Muscle layer of colon (tissue), 2 donors: ENCODE measurements around the gene AFAP1L2.
"Not testable (repeated sequence)": the region's sequence is repeated elsewhere in the genome, so short reads cannot be mapped to it uniquely, and the experiment has no call there.

Experiments
- H3K27ac ChIP-seq: one replicate; pipeline ENCODE4 v1.7.0; 2013; ENCODE audit warnings: low read depth, mild to moderate bottlenecking, low read length, moderate library complexity
- H3K27me3 ChIP-seq, 2 donors: one replicate each; pipeline ENCODE4 v1.7.0; 2013; ENCODE audit warnings: low read length in 2 of 2, mild to moderate bottlenecking in 2 of 2; ENCODE audit not compliant: insufficient read depth in 2 of 2, control insufficient read depth in 1 of 2
- H3K36me3 ChIP-seq: one replicate; pipeline ENCODE4 v1.7.0; 2013; ENCODE audit warnings: mild to moderate bottlenecking, low read length; ENCODE audit not compliant: insufficient read depth
- H3K4me1 ChIP-seq: one replicate; pipeline ENCODE4 v1.7.0; 2013; ENCODE audit warnings: mild to moderate bottlenecking, low read length; ENCODE audit not compliant: insufficient read depth
- H3K4me3 ChIP-seq, 2 donors: one replicate each; pipeline ENCODE4 v1.7.0; 2013; ENCODE audit warnings: low read length in 2 of 2, low read depth in 1 of 2, mild to moderate bottlenecking in 1 of 2, moderate library complexity in 1 of 2
- H3K9ac ChIP-seq: one replicate; pipeline ENCODE4 v1.7.0; 2013; ENCODE audit warnings: low read length
- H3K9me3 ChIP-seq: one replicate; pipeline ENCODE4 v1.7.0; 2013; ENCODE audit warnings: mild to moderate bottlenecking, low read length
- donor health status: abdominal sarcoma.
- donor health status: Adenocarcinoma of cecum.

The AFAP1L2 gene

DNA sequence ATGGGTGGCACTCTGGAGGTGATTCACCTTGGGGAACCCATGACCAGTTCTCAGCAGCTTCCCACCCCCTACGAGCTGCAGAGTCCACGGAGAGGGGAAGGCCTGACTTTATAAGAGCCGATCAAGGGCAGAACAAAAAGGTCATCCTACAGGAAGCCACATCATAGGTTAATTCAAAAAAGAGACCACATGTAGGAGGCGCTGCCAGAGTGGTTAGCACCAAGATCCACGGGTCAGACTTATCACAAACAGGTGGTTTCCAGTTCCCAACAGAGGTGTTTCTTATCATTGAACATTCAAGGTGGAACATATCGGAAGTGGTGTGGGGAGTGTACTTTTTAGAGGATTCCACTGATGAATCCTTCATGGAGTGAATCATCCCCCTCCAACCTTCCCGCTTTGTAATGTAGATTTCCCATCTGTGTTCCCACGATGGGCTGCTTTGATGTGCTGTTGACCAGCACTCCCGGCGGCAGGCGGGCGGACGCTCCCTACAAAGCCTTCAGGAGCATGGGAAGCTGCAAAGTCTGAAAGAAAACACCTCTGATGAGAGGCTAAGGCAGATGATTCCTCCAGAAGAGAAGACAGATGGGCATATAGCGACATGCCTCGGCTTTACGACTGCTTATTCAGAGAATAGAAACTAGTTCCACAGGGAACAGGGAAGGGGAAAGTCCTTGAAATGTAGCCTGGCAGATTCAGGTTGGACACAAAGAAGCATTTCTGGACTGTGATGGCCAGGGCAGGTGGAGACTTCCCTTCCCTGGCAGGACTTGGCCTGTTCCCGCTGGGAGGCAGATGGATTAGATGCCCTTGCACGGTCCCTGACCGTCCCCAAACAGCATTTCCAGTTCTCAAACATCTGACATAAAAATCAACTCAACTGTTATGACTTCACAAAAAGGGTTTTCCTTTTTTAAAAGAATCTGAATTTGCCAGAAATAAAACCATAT is 66.5 kb downstream of the AFAP1L2 start:
- H3K27me3 ChIP-seq: no peaks in the 10 kb centered on the region
- H3K36me3 ChIP-seq: no peaks in the 10 kb centered on the region
- no peaks in the 10 kb centered on the region for H3K9me3 ChIP-seq
- no peak overlapping the region for H3K9ac ChIP-seq
- H3K27ac ChIP-seq: no peak overlapping the region
- H3K4me1 ChIP-seq: no peaks in the 10 kb centered on the region
- no peak overlapping the region for H3K4me3 ChIP-seq

GRCh38 chr10:114336823-114337509 is 67.3 kb downstream of the AFAP1L2 start:
- Histone ChIP-seq H3K36me3 (no peaks in the 10 kb centered on the region), H3K27me3 (no peaks in the 10 kb centered on the region), H3K4me3 (no peak overlapping the region), H3K4me1 (peaks cover 6% of the 10 kb centered on the region), H3K9ac (no peak overlapping the region), H3K9me3 (no peaks in the 10 kb centered on the region), H3K27ac (no peak overlapping the region)

DNA sequence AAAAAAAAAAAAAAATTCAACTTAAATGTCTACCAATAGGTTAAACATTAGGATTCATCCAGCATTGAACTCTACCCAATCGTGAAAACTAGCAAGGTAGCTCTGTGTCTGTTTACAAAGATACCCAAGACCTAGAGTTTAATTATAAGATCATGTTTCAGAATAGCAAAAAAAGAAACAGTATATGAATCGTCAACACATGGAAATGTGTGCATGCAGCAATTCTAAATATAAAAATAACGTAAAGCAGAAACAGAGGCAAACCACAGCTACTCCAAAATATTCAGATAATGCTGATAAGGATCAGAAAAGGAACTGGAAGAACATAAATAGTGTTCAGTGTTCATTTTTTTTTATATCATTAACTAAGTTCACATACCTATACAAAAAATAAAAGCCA is 68.7 kb downstream of the AFAP1L2 start:
- no peaks in the 10 kb centered on the region for H3K27me3 ChIP-seq
- H3K9ac ChIP-seq: no peak overlapping the region
- peaks cover 9% of the 10 kb centered on the region for H3K4me1 ChIP-seq
- no peaks in the 10 kb centered on the region for H3K9me3 ChIP-seq
- no peak overlapping the region for H3K27ac ChIP-seq
- H3K4me3 ChIP-seq: no peak overlapping the region
- no peaks in the 10 kb centered on the region for H3K36me3 ChIP-seq

DNA sequence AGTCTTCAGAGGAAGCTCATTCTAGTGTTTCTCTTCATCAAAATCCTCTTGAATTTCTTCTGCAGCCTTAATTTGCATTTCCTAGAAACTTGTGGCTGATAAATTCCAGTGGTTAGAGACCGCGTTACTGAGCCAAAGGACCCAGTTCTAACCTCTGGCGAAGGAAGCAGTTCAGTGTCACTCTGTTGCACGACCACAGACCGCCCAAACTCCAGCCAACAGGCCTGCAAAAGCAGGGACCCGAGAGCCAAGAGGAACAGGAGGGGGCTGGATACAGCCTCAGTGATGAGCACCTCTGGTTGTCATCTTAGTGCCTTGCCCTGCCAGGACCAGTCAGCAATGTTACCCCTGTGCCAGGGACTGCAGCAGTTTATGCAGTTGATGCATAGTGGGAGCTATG is 70.0 kb downstream of the AFAP1L2 start:
- Histone ChIP-seq H3K27me3 (no peaks in the 10 kb centered on the region), H3K36me3 (no peaks in the 10 kb centered on the region), H3K4me1 (peaks cover 11% of the 10 kb centered on the region), H3K9ac (no peak overlapping the region), H3K9me3 (no peaks in the 10 kb centered on the region), H3K4me3 (no peak overlapping the region), H3K27ac (no peak overlapping the region)

DNA sequence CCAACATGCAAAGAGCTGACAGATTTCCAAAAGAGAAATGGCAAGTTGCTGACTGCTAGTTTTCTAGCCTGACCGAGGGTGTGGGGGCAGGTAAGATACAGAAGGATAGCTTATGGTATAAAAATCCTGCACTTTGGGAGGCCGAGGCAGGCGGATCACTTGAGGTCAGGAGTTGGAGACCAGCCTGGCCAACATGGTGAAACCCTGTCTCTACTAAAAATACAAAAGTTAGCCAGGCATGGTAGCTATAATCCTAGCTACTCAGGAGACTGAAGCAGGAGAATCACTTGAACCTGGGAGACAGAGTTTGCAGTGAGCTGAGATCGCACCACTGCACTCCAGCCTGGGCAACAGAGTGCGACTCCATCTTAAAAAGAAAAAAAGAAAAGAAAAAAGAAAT is 70.9 kb downstream of the AFAP1L2 start:
- not testable (repeated sequence) for H3K27me3 ChIP-seq, H3K9me3 ChIP-seq, H3K27ac ChIP-seq, H3K9ac ChIP-seq, H3K36me3 ChIP-seq, H3K4me3 ChIP-seq
- peaks cover 19% of the 10 kb centered on the region for H3K4me1 ChIP-seq

DNA sequence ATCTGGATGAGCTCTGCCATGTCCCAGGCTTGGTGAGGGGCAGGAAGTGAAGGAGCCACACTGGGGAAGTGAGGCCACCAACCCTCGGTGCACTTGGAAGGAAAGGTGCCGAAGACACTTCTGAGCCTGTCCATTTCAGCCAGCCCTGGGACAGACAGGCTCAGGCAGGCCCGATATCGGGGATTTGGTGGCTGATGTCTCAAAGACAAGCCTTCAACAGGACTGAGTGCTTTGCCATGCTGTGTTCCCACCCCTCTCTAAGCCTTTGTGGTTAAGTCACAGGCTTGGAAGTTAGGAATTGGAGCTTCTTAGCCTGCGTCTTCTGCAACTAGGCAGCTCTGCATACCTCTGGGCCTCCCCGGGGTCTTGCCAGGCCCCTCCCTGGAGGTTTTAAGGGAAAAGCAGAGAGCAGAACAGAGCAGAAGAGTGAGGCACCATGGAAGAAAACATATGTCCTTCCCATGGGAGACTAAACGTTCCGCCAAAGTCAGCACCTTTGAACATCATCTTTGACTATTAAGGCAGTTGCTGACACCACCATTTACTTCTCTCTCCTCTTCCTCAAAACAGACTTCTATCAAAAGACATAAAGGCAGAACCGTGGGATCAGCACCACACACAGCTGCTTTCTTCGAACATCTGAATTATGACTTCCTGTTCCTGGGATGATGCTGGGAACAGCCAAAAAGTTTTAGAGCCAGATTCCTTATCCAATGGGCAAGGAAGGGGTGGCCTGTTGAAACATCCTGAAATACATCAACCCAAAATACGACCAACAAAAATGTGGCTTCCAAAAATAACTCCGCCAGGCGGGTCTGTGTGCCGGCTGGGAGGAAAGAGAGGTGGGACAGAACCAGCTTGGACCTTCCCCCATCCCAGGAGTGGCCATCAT is 71.8 kb downstream of the AFAP1L2 start:
- H3K27me3 ChIP-seq: no peaks in the 10 kb centered on the region
- H3K9me3 ChIP-seq: no peaks in the 10 kb centered on the region
- H3K27ac ChIP-seq: no peak overlapping the region
- no peak overlapping the region for H3K9ac ChIP-seq
- H3K36me3 ChIP-seq: no peaks in the 10 kb centered on the region
- peaks cover 19% of the 10 kb centered on the region for H3K4me1 ChIP-seq
- H3K4me3 ChIP-seq: no peak overlapping the region

DNA sequence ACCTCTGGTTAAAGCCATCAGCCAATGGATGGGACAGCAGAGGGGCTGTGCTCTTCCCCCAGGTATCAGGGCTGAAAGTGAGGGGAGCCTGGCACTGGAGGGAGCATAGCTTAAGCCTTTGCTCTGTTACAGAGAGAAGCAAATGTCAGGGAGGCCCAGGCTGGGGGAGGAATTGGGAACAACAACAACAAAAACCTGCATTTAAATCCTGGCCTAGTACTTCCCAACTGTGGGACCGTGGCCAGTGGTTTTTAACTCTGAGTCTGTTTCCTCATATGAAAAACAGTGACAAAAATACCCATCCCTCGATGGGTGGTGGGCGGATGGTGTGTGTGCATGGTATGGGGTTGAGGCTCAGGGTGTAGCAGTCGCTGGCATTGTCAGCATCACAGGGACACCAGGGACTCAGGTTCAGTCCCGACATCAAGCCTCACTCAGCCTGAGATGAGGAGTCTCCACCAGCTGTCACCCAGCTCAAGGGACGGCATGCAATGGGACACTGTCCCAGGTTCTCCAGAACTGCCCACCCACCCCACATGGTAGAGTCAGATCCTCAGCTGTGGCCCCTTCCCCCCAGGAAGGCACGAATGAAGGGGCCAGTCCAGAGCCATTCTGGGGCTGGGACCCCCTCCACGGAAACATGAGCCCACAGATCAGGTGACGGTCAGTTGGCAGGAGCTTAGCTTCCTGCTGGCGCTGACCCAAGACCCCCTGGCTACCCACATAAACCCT is 74.5 kb downstream of the AFAP1L2 start:
- Histone ChIP-seq H3K4me1 (peaks cover 19% of the 10 kb centered on the region), H3K9ac (no peak overlapping the region), H3K4me3 (no peak overlapping the region), H3K36me3 (no peaks in the 10 kb centered on the region), H3K9me3 (no peaks in the 10 kb centered on the region), H3K27me3 (no peaks in the 10 kb centered on the region), H3K27ac (no peak overlapping the region)

DNA sequence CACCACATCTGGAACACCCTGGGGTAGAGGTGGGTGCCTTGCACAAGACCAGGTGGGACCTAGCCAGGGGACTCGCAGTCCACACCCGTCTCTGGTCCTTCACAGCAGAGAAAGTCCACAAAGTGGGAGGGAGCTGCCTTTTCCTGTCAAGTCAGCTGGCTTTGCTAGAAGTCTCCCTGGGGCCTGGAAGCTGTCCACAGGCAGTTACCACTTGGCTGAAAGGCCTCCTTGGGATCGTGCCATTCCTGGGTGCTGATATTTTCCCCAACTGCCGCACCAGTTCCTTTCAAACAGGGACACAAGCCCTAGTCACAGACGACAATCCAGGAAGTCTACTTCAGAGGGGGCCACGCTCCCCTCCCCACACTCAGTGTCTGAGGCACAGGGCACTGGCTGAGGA is 75.4 kb downstream of the AFAP1L2 start:
- H3K4me1 ChIP-seq: peaks cover 19% of the 10 kb centered on the region
- H3K36me3 ChIP-seq: no peaks in the 10 kb centered on the region
- no peak overlapping the region for H3K9ac ChIP-seq
- no peaks in the 10 kb centered on the region for H3K9me3 ChIP-seq
- no peaks in the 10 kb centered on the region for H3K27me3 ChIP-seq
- no peak overlapping the region for H3K27ac ChIP-seq
- H3K4me3 ChIP-seq: no peak overlapping the region

DNA sequence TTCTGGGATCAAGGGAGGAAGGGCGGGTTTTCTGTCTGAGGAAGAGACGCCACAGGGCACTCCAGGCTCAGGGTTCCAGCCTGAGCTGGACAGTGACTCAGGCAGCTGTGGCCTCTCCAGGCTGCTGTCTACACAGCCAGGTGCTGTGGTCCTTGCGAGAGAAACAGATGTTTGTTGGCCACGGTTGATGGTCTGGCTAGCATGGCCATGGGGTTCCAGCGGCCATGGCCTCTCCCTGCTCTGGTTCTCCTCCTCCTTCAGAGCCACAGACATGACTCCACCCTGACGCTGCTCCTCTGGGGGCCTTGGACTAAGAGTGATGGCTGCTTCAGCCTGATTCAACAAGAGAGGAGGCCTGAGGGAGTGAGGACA is 75.9 kb downstream of the AFAP1L2 start:
- Histone ChIP-seq H3K27me3 (no peaks in the 10 kb centered on the region), H3K27ac (no peak overlapping the region), H3K4me3 (no peak overlapping the region), H3K9ac (no peak overlapping the region), H3K9me3 (no peaks in the 10 kb centered on the region), H3K36me3 (no peaks in the 10 kb centered on the region), H3K4me1 (peaks cover 19% of the 10 kb centered on the region)

GRCh38 chr10:114327537-114328440 is 76.5 kb downstream of the AFAP1L2 start:
- H3K27ac ChIP-seq: no peak overlapping the region

More at GRCh38 chr10:114327537-114328440, 76.5 kb downstream of the AFAP1L2 start:
- Histone ChIP-seq H3K9ac (no peak overlapping the region), H3K9me3 (no peaks in the 10 kb centered on the region), H3K27me3 (no peaks in the 10 kb centered on the region), H3K4me1 (peaks cover 19% of the 10 kb centered on the region), H3K36me3 (no peaks in the 10 kb centered on the region), H3K4me3 (no peak overlapping the region)
